H9 (cell line): ENCODE results near the gene MB21D2. TPM values are rescaled to one million over a fixed set of nuclear protein-coding genes. Genes with fewer than 3 reads are reported as not detected.

Source experiments
- DNase-seq: peaks from one replicate; pipeline ENCODE4 v3.0.0-alpha.2; 2017
- H2AFZ ChIP-seq: one replicate; pipeline ENCODE4 v1.6.1; 2013; ENCODE audit warnings: mild to moderate bottlenecking, low read length, control low read depth, moderate library complexity
- H2AK5ac ChIP-seq: 2 replicates; pipeline ENCODE4 v1.6.1; 2013; ENCODE audit warnings: low read length, control low read depth, mixed read lengths; ENCODE audit not compliant: insufficient read length
- H2BK120ac ChIP-seq: one replicate; pipeline ENCODE4 v1.6.1; 2013; ENCODE audit warnings: low read depth, mild to moderate bottlenecking, low read length, control low read depth, inconsistent platforms; ENCODE audit not compliant: poor library complexity, severe bottlenecking
- H2BK12ac ChIP-seq: 2 replicates; pipeline ENCODE4 v1.6.1; 2013; ENCODE audit warnings: low read length, control low read depth, mixed read lengths, low read depth; ENCODE audit not compliant: insufficient read length
- H2BK15ac ChIP-seq: 2 replicates; pipeline ENCODE4 v1.6.1; 2013; ENCODE audit warnings: low read depth, low read length, control low read depth
- H2BK20ac ChIP-seq: one replicate; pipeline ENCODE4 v1.6.1; 2013; ENCODE audit warnings: low read depth, mild to moderate bottlenecking, low read length, control low read depth, inconsistent platforms; ENCODE audit not compliant: poor library complexity, severe bottlenecking
- H2BK5ac ChIP-seq: 2 replicates; pipeline ENCODE4 v1.6.1; 2013; ENCODE audit warnings: low read length, control low read depth, mixed read lengths; ENCODE audit not compliant: insufficient read length
- H3K14ac ChIP-seq: 2 replicates; pipeline ENCODE4 v1.6.1; 2013; ENCODE audit warnings: low read length, control low read depth; ENCODE audit not compliant: insufficient read depth
- H3K18ac ChIP-seq: 2 replicates; pipeline ENCODE4 v1.6.1; 2013; ENCODE audit warnings: low read depth, mild to moderate bottlenecking, mixed read lengths, low read length, control low read depth; ENCODE audit not compliant: insufficient read length
- H3K23ac ChIP-seq: 2 replicates; pipeline ENCODE4 v1.6.1; 2013; ENCODE audit warnings: low read length, control low read depth, mixed read lengths, low read depth; ENCODE audit not compliant: insufficient read length
- H3K23me2 ChIP-seq: 2 replicates; pipeline ENCODE4 v1.6.1; 2013; ENCODE audit warnings: low read depth, mild to moderate bottlenecking, mixed read lengths, low read length, control low read depth; ENCODE audit not compliant: insufficient read length, poor library complexity, severe bottlenecking
- H3K27ac ChIP-seq: 2 replicates; pipeline ENCODE4 v1.5.1; 2013; ENCODE audit warnings: low read length, control low read depth, mixed read lengths, low read depth; ENCODE audit not compliant: insufficient read length
- H3K27me3 ChIP-seq: 2 replicates; pipeline ENCODE4 v1.6.1; 2013; ENCODE audit warnings: low read length, control low read depth, inconsistent platforms; ENCODE audit not compliant: insufficient read depth
- H3K4ac ChIP-seq: 2 replicates; pipeline ENCODE4 v1.6.1; 2013; ENCODE audit warnings: low read depth, mild to moderate bottlenecking, control low read depth, inconsistent platforms, low read length, moderate library complexity
- H3K4me1 ChIP-seq: 2 replicates; pipeline ENCODE4 v1.6.1; 2013; ENCODE audit warnings: low read length, control low read depth, inconsistent platforms; ENCODE audit not compliant: insufficient read depth
- H3K4me2 ChIP-seq: 2 replicates; pipeline ENCODE4 v1.6.1; 2013; ENCODE audit warnings: low read length, control low read depth, mixed read lengths; ENCODE audit not compliant: insufficient read length, insufficient read depth
- H3K56ac ChIP-seq: 2 replicates; pipeline ENCODE4 v1.6.1; 2013; ENCODE audit warnings: low read depth, mild to moderate bottlenecking, mixed read lengths, low read length, control low read depth; ENCODE audit not compliant: insufficient read length
- H3K79me1 ChIP-seq: 2 replicates; pipeline ENCODE4 v1.6.1; 2013; ENCODE audit warnings: low read depth, mild to moderate bottlenecking, moderate library complexity, low read length, control low read depth, inconsistent platforms; ENCODE audit not compliant: insufficient read depth, poor library complexity, severe bottlenecking
- H3K79me2 ChIP-seq: 2 replicates; pipeline ENCODE4 v1.6.1; 2013; ENCODE audit warnings: low read length, control low read depth, inconsistent platforms; ENCODE audit not compliant: insufficient read depth
- H3K9ac ChIP-seq: 2 replicates; pipeline ENCODE4 v1.6.1; 2013; ENCODE audit warnings: low read length, control low read depth, mixed read lengths; ENCODE audit not compliant: insufficient read length; ENCODE audit errors: extremely low read depth
- H3K9me3 ChIP-seq: one replicate; pipeline ENCODE4 v1.6.1; 2013; ENCODE audit warnings: low read depth, low read length, inconsistent platforms; ENCODE audit not compliant: control insufficient read depth
- H3T11ph ChIP-seq: one replicate; pipeline ENCODE4 v1.6.1; 2013; ENCODE audit warnings: mild to moderate bottlenecking, low read length, control low read depth, inconsistent platforms
- H4K20me1 ChIP-seq: one replicate; pipeline ENCODE4 v1.6.1; 2013; ENCODE audit not compliant: control insufficient read depth, insufficient read length, insufficient read depth
- H4K5ac ChIP-seq: 2 replicates; pipeline ENCODE4 v1.6.1; 2013; ENCODE audit warnings: low read depth, mild to moderate bottlenecking, mixed read lengths, low read length, control low read depth; ENCODE audit not compliant: insufficient read length
- H4K8ac ChIP-seq: replicated peaks from 2 replicates; pipeline ENCODE4 v1.6.1; 2013; ENCODE audit warnings: low read length, control low read depth, mixed read lengths, low read depth; ENCODE audit not compliant: insufficient read length
- H4K91ac ChIP-seq: 2 replicates; pipeline ENCODE4 v1.6.1; 2013; ENCODE audit warnings: low read depth, mild to moderate bottlenecking, moderate library complexity, mixed read lengths, low read length, control low read depth; ENCODE audit not compliant: insufficient read length
- H3K27ac Mint-ChIP-seq, 3 experiments: 2 replicates in 2 of 3; 3 replicates in 1 of 3; pipeline ENCODE4 v1.8.0; 2020 to 2021; ENCODE audit warnings: mixed read lengths in 3 of 3, mild to moderate bottlenecking in 1 of 3, moderate library complexity in 1 of 3
- H3K27me3 Mint-ChIP-seq: 2 replicates; pipeline ENCODE4 v1.8.0; 2021; ENCODE audit warnings: low read depth, mild to moderate bottlenecking, moderate library complexity, mixed read lengths
- H3K36me3 Mint-ChIP-seq, 3 experiments: 2 replicates in 2 of 3; 3 replicates in 1 of 3; pipeline ENCODE4 v1.8.0; 2020 to 2021; ENCODE audit warnings: low read depth in 3 of 3, mixed read lengths in 3 of 3; ENCODE audit not compliant: insufficient read depth in 1 of 3
- H3K4me1 Mint-ChIP-seq, 2 experiments: 2 replicates each; pipeline ENCODE4 v1.8.0; 2020; ENCODE audit warnings: mixed read lengths in 2 of 2
- H3K4me3 Mint-ChIP-seq, 2 experiments: 2 replicates in 1 of 2; 3 replicates in 1 of 2; pipeline ENCODE4 v1.8.0; 2020 to 2021; ENCODE audit warnings: mild to moderate bottlenecking in 2 of 2, mixed read lengths in 2 of 2, moderate library complexity in 1 of 2
- H3K9me3 Mint-ChIP-seq, 2 experiments: 2 replicates in 1 of 2; 3 replicates in 1 of 2; pipeline ENCODE4 v1.8.0; 2020; ENCODE audit warnings: mild to moderate bottlenecking in 2 of 2, mixed read lengths in 2 of 2, moderate library complexity in 1 of 2
- CTCF ChIP-seq: fragments of 200-600 bp; sonication (generic); conservative IDR thresholded peaks from 3 replicates; pipeline ENCODE4 v1.8.0; 2021; ENCODE audit warnings: antibody characterized with exemption, mild to moderate bottlenecking
- WGBS: extraction: QIAGEN DNeasy Blood & Tissue Kit; methylation state at CpG from one replicate; pipeline ENCODE4 v1.1.7; 2013; ENCODE audit warnings: missing lambda C conversion rate, low lambda C conversion rate, mixed read lengths; ENCODE audit not compliant: insufficient read length; ENCODE audit errors: extremely low coverage; 5-methylcytosine and 5-hydroxymethylcytosine counted together
- total RNA-seq: library from RNA; stranded (reverse); gene quantifications from 2 replicates; pipeline ENCODE4 v1.2.1, GENCODE V29; 2021

Gene MB21D2
- total RNA-seq, 1 experiment from 2014 or later = 19.1 TPM

- no peak overlapping the region for H3K4me3 Mint-ChIP-seq
- WGBS = no CpG with 5 or more reads among the region's 4 CpGs
- H4K8ac ChIP-seq = no peak overlapping the region
- no peaks in the 10 kb centered on the region; a peak in 2 of 7 replicates for H3K36me3 Mint-ChIP-seq
- H3K27me3 ChIP-seq = no peaks in the 10 kb centered on the region
- H2BK15ac ChIP-seq = no peak overlapping the region
- no peak overlapping the region for H4K5ac ChIP-seq
- no peak overlapping the region for H3K27ac ChIP-seq
- H3K14ac ChIP-seq = no peak overlapping the region
- no peaks in the 10 kb centered on the region for H4K20me1 ChIP-seq
- no peak overlapping the region for H3K18ac ChIP-seq
- no peak overlapping the region for H3K4ac ChIP-seq
- no peak overlapping the region for H4K91ac ChIP-seq
- no peak overlapping the region for H2AK5ac ChIP-seq
- no peak overlapping the region for H3K56ac ChIP-seq
- no peaks in the 10 kb centered on the region for H3K79me2 ChIP-seq
- no peak overlapping the region for H3K4me2 ChIP-seq
- H2BK12ac ChIP-seq = no peak overlapping the region
- H2BK20ac ChIP-seq = no peak overlapping the region
- H3K23me2 ChIP-seq = no peaks in the 10 kb centered on the region
- H3K9ac ChIP-seq = no peak overlapping the region
- no peak for DNase-seq
- no peak overlapping the region for H2BK120ac ChIP-seq
- no peak overlapping the region for H3K23ac ChIP-seq
- no peaks in the 10 kb centered on the region for H3K4me1 Mint-ChIP-seq
- no peaks in the 10 kb centered on the region for H3K79me1 ChIP-seq
- no peak overlapping the region for H3T11ph ChIP-seq
- no peaks in the 10 kb centered on the region for H3K9me3 Mint-ChIP-seq
- no peak overlapping the region for H2BK5ac ChIP-seq
- H3K27me3 Mint-ChIP-seq = no peaks in the 10 kb centered on the region; the same call in 1 of the 2 replicates
- TF ChIP-seq CTCF = no peak
- no peaks in the 10 kb centered on the region for H3K4me1 ChIP-seq
- no peaks in the 10 kb centered on the region for H3K9me3 ChIP-seq
- H2AFZ ChIP-seq = no peak overlapping the region
- no peak overlapping the region for H3K27ac Mint-ChIP-seq
Observed at GRCh38 chr3:192940129-192940528, 22.5 kb upstream of the MB21D2 start.
